LNCAP (cell line): ENCODE measurements around the gene BLM.

ENCODE experiments used
- CTCF ChIP-seq: fragments of 450-650 bp; IDR thresholded peaks from 2 replicates; pipeline ENCODE4 v1.5.1; 2017; ENCODE audit warnings: mild to moderate bottlenecking

BLM gene

GRCh38 chr15:90730290-90730689 is 13.1 kb downstream of the BLM start:
- TF ChIP-seq CTCF = no peak

GRCh38 chr15:90735923-90736322 is 18.8 kb downstream of the BLM start:
- no peak for TF ChIP-seq CTCF

- TF ChIP-seq CTCF = no peak
Measured at GRCh38 chr15:90742087-90742486, 24.9 kb downstream of the BLM start.

GRCh38 chr15:90743407-90743806 is 26.3 kb downstream of the BLM start:
- TF ChIP-seq CTCF = no peak

GRCh38 chr15:90744759-90745402 is 27.7 kb downstream of the BLM start:
- TF ChIP-seq CTCF = no peak

- TF ChIP-seq CTCF = no peak
Measured at GRCh38 chr15:90749754-90750153, 32.6 kb downstream of the BLM start.

- no peak for TF ChIP-seq CTCF
Measured at GRCh38 chr15:90750186-90750585, 33.0 kb downstream of the BLM start.

- no peak for TF ChIP-seq CTCF
Measured at GRCh38 chr15:90751300-90751825, 34.2 kb downstream of the BLM start.
